Germinal center (tissue), 1 donor: Measurements from ENCODE around the gene MS4A3.
"Not testable (repeated sequence)": the region's sequence is repeated elsewhere in the genome, so short reads cannot be mapped to it uniquely, and the experiment has no call there.

Experiments
- DNase-seq: peaks from one replicate; pipeline ENCODE4 v3.0.0; 2012; ENCODE audit warnings: mixed read lengths, low spot score

Gene MS4A3

GRCh38 chr11:60095477-60096120, 39.1 kb downstream of the MS4A3 start:
- no peak for DNase-seq

DNA sequence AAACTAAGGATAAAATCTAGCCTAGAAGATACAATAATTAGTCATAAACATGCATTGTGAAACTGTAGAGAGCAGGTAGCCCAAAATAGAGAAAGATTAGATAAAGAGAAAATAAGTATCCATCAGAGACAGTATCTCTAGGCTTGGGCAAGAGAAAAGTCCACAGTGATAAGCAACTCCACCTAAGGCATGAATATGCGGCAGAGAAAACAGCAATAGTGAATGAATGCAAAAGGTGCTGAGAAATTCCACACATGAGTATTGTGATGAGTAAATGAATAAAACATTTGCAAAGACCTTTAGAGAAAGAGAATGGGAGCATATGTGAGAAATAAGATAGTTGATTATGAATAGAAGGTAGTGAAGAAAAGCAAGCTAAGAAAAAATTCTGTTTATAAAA, 40.7 kb downstream of the MS4A3 start:
- no peak for DNase-seq

GRCh38 chr11:60098508-60098907, 42.0 kb downstream of the MS4A3 start:
- DNase-seq = no peak

DNA sequence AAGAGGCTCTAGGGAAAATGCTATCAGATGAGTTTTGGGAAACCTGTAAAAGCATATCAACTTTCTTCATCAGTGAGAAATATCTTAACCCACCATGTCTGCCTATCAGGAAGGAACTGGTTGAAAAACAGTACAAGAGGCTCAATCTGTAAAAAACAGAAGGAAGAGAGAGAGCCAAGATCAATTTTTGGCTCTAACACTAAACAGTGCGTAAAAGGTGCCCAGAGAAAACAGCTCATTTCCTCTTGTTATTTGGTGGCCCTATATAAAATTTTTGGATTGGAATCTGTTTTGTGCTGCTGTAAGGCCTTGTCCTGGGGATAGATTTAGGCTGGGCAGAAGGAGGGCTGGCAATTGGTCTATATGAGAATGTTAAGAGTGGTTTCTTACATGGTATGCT, 44.1 kb downstream of the MS4A3 start:
- DNase-seq = no peak

DNA sequence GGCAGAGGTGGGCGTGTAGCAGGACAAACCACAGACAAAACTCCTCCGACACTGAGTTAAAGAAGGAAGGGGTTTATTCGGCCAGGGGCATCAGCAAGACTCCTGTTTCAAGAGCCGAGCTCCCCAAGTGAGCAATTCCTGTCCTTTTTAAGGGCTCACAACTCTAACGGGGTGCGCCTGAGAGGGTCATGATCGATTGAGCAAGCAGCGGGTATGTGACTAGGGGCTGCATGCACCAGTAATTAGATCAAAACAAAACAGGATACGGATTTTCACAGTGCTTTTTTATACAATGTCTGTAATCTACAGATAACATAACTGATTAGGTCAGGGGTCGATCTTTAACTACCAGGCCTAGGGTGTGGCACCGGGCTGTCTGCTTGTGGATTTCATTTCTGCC, 44.9 kb downstream of the MS4A3 start:
- DNase-seq = not testable (repeated sequence)

GRCh38 chr11:60104471-60105115, 48.1 kb downstream of the MS4A3 start:
- DNase-seq = not testable (repeated sequence)

DNA sequence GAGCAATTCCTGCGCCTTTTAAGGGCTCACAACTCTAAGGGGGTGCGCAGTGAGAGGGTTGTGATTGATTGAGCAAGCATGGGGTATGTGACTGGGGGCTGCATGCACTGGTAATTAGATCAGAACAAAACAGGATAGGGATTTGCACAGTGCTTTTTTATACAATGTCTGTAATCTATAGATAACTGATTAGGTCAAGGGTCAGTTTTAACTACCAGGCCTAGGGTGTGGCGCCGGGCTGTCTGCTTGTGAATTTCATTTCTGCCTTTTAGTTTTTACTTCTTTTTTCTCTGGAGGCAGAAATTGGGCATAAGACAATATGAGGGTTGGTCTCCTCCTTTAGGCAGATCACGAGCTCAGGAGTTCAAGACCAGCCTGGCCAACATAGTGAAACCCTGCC, 52.2 kb downstream of the MS4A3 start:
- not testable (repeated sequence) for DNase-seq

DNA sequence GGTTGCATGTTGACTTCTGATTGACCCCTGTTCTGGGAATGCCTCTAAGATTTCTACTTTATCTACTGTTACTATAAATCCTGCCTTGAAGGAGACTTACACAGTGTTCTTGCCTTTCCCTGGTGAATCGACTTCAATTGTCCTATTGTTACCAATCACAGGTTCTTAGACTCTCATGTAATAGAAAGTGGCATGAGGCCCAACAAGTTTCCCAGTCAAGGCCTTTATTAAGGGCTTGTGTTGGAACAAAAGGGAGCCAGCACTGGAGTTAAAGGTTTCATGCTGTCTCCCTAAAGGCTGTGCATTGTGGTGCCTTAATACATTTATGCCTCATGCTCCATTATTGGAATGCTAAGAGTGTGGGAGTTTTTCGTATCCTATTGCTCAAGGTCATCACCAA, 55.3 kb downstream of the MS4A3 start:
- DNase-seq = no peak

DNA sequence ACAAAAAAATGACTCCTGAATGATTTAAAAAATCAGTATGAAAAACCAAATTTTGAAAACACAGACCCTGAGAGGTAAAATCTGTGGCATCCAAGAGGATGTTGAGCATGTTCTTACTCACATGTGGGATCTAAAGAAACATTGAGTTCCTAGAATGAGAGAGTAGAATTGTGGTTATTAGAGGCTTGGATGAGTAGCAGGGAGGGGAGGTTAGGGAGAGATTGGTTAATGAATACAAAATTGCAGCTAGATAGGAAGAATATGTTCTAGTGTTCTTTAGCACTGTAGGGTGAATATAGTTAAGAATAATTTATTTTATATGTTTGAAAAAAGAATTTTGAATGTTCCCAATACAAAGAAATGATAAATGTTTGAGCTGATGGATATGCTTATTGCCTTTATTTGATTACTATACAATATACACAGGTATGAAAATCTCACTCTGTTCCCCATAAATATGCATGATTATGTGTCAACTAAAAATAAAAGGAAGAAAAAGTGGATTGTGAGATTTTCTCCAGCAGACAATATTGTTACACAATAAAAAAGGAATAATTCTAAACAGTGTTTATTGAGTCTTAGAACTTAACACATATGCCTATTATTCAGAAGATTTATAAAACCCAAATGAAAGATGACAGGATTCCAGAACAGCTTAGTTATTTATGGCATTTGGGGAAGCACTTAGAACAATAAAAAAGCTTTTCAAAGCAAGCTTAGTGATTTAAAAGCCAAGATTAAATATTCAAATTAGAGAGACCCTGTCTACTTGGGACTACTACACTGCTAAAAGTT, 60.7 kb downstream of the MS4A3 start:
- DNase-seq = no peak

DNA sequence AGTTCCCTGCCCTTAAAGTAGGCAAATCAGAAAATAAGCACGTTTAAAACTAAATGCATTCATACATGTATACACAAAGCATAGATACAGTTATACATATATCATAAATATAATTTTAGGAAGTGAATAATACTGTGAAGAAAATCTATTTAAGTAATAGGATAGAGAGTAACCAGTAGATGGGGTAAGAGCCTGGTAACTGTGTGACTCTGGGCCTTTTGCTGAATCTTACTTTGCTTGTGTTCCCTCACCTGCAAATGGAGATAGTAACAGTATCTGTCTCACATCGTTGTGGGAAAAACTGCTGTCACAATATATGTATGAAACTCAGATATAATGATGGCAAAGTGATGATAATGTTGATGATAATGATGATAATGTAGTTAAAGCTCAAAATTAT, 61.9 kb downstream of the MS4A3 start:
- DNase-seq = peak; percentile 44

GRCh38 chr11:60119710-60120109, 63.2 kb downstream of the MS4A3 start:
- DNase-seq = peak; percentile 38
